Measurements from ENCODE around the gene SLC25A10.

Gene SLC25A10

GRCh38 chr17:81687770-81688541 is 24.1 kb upstream of the SLC25A10 start:
- FAIRE-seq = no peak

GRCh38 chr17:81688616-81689015 is 23.5 kb upstream of the SLC25A10 start:
- no peak for FAIRE-seq

GRCh38 chr17:81690066-81690465 is 22.0 kb upstream of the SLC25A10 start:
- FAIRE-seq = no peak

- no peak for FAIRE-seq
Observed at GRCh38 chr17:81690549-81690948, 21.5 kb upstream of the SLC25A10 start.

- no peak for FAIRE-seq
Observed at GRCh38 chr17:81691196-81691595, 20.9 kb upstream of the SLC25A10 start.

- FAIRE-seq = no peak
Observed at GRCh38 chr17:81691608-81692007, 20.5 kb upstream of the SLC25A10 start.

- FAIRE-seq = no peak
Observed at GRCh38 chr17:81693509-81694210, 18.4 kb upstream of the SLC25A10 start.

GRCh38 chr17:81694810-81695209 is 17.3 kb upstream of the SLC25A10 start:
- FAIRE-seq = no peak

GRCh38 chr17:81695211-81695610 is 16.9 kb upstream of the SLC25A10 start:
- FAIRE-seq = no peak

GRCh38 chr17:81695801-81696200 is 16.3 kb upstream of the SLC25A10 start:
- no peak for FAIRE-seq

GRCh38 chr17:81696218-81696941 is 15.7 kb upstream of the SLC25A10 start:
- no peak for FAIRE-seq

- no peak for FAIRE-seq
Observed at GRCh38 chr17:81697261-81698044, 14.6 kb upstream of the SLC25A10 start.

GRCh38 chr17:81700353-81701287 is 11.5 kb upstream of the SLC25A10 start:
- FAIRE-seq = no peak

- no peak for FAIRE-seq
Observed at GRCh38 chr17:81701288-81702071, 10.6 kb upstream of the SLC25A10 start.

- no peak for FAIRE-seq
Observed at GRCh38 chr17:81702934-81703746, 8.9 kb upstream of the SLC25A10 start, which contains the start of gene MRPL12. MRPL12 (plus strand) TSS chr17:81703367; CDS start chr17:81703502, 135 bp downstream.

GRCh38 chr17:81703747-81704654 is 8.1 kb upstream of the SLC25A10 start:
- no peak for FAIRE-seq

GRCh38 chr17:81705518-81706231 is 6.4 kb upstream of the SLC25A10 start:
- no peak for FAIRE-seq

- FAIRE-seq = no peak
Observed at GRCh38 chr17:81706232-81706611, 5.9 kb upstream of the SLC25A10 start.

All from A204.1 (cell line).